Osteoblast (primary cell): ENCODE measurements around the gene C1D. TPM values are rescaled to one million over a fixed set of nuclear protein-coding genes. Genes with fewer than 3 reads are reported as not detected.
"Not testable (repeated sequence)": the region's sequence is repeated elsewhere in the genome, so short reads cannot be mapped to it uniquely, and the experiment has no call there.

Experiments
- DNase-seq: peaks from one replicate; pipeline ENCODE4 v3.0.0; 2011; ENCODE audit warnings: low spot score, mixed read lengths; ENCODE audit not compliant: insufficient read length; ENCODE audit errors: missing footprints
- H2AFZ ChIP-seq: 2 replicates; pipeline ENCODE4 v1.6.0; 2011; ENCODE audit warnings: mild to moderate bottlenecking, low read length
- H3K27ac ChIP-seq: 2 replicates; pipeline ENCODE4 v1.5.1; 2011; ENCODE audit warnings: mild to moderate bottlenecking, low read depth, low read length, moderate library complexity
- H3K27me3 ChIP-seq: 2 replicates; pipeline ENCODE4 v1.6.0; 2012; ENCODE audit warnings: mild to moderate bottlenecking, control low read depth, inconsistent platforms, low read length, moderate library complexity; ENCODE audit not compliant: insufficient read depth
- H3K36me3 ChIP-seq: 2 replicates; pipeline ENCODE4 v1.5.1; 2011; ENCODE audit warnings: mild to moderate bottlenecking, low read length, control low read depth, moderate library complexity; ENCODE audit not compliant: insufficient read depth
- H3K4me1 ChIP-seq: 2 replicates; pipeline ENCODE4 v1.5.1; 2011; ENCODE audit warnings: mild to moderate bottlenecking, low read length, control low read depth, moderate library complexity; ENCODE audit not compliant: insufficient read depth
- H3K4me2 ChIP-seq: 2 replicates; pipeline ENCODE4 v1.6.0; 2011; ENCODE audit warnings: mild to moderate bottlenecking, low read length; ENCODE audit not compliant: insufficient read depth
- H3K4me3 ChIP-seq: fragments of 200-600 bp; sonication (generic); 3 replicates; pipeline ENCODE4 v1.5.1; 2012; ENCODE audit warnings: mild to moderate bottlenecking, low read length, inconsistent platforms; ENCODE audit not compliant: insufficient read depth
- H3K79me2 ChIP-seq: 2 replicates; pipeline ENCODE4 v1.6.0; 2012; ENCODE audit warnings: mild to moderate bottlenecking, low read length, control low read depth, inconsistent platforms; ENCODE audit not compliant: insufficient read depth
- H3K9me3 ChIP-seq: 2 replicates; pipeline ENCODE4 v1.5.1; 2011; ENCODE audit warnings: low read depth, low read length, control low read depth
- H4K20me1 ChIP-seq: 2 replicates; pipeline ENCODE4 v1.6.0; 2012; ENCODE audit warnings: mild to moderate bottlenecking, low read length, control low read depth; ENCODE audit not compliant: insufficient read depth
- total RNA-seq: library from RNA; depleted of rRNA; stranded (reverse); fragments of >200 nt; gene quantifications from 2 replicates; pipeline ENCODE4 v1.2.3, GENCODE V29; 2012
- TF ChIP-seq, protein P1 (sequence below): IDR thresholded peaks from 2 replicates; pipeline ENCODE4 v1.5.1; 2011; ENCODE audit warnings: mild to moderate bottlenecking, low read depth, low read length, moderate library complexity; ENCODE audit errors: extremely low read depth

Gene C1D
- total RNA-seq, 1 donor = 25.7 TPM

DNA sequence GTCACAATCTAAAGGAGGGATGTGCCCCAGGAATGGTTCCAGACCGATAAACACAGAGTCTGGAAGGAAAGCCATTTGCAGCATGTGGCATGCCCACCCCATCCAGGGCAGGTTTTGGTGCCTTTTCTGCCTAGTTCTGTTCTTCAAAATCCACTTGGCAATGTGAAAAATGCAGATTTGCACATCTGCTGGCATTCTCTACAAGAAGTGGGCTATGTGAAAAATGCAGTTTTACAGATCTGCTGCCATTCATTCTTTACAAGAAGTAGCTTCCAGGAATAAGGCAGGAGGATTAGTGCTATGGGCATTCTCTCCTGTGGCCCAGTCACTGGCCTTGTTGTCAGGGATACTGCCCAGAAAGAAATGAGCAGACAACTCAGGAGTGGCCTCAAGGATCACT lies 68.1 kb downstream of the C1D start:
- Histone ChIP-seq H3K79me2 (no peaks in the 10 kb centered on the region), H3K4me2 (no peak overlapping the region), H3K9me3 (no peaks in the 10 kb centered on the region), H3K4me3 (no peak overlapping the region), H3K4me1 (peaks cover 16% of the 10 kb centered on the region), H3K27ac (no peak overlapping the region), H4K20me1 (no peaks in the 10 kb centered on the region), H3K27me3 (no peaks in the 10 kb centered on the region), H3K36me3 (no peaks in the 10 kb centered on the region), H2AFZ (no peak overlapping the region)
- no peak for DNase-seq
- TF ChIP-seq, protein P1, sequence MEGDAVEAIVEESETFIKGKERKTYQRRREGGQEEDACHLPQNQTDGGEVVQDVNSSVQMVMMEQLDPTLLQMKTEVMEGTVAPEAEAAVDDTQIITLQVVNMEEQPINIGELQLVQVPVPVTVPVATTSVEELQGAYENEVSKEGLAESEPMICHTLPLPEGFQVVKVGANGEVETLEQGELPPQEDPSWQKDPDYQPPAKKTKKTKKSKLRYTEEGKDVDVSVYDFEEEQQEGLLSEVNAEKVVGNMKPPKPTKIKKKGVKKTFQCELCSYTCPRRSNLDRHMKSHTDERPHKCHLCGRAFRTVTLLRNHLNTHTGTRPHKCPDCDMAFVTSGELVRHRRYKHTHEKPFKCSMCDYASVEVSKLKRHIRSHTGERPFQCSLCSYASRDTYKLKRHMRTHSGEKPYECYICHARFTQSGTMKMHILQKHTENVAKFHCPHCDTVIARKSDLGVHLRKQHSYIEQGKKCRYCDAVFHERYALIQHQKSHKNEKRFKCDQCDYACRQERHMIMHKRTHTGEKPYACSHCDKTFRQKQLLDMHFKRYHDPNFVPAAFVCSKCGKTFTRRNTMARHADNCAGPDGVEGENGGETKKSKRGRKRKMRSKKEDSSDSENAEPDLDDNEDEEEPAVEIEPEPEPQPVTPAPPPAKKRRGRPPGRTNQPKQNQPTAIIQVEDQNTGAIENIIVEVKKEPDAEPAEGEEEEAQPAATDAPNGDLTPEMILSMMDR = no peak

DNA sequence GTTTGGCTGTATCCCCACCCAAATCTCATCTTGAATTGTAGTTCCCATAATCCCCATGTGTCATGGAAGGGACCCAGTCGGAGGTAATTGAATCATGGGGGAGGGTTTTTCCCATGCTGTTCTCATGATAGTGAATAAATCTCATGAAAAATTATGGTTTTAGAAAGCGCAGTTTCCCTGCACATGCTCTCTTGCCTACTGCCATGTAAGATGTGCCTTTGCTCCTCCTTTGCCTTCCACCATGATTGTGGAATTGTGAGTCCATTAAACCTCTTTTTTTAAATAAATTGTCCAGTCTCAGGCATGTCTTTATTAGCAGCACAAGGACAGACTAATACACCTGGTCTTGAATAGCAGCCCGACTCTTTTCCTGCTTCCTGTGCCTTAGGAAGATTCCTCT lies 68.7 kb downstream of the C1D start:
- not testable (repeated sequence) for DNase-seq, H3K36me3 ChIP-seq, H3K27me3 ChIP-seq, H3K79me2 ChIP-seq, H3K4me3 ChIP-seq, H3K4me2 ChIP-seq, H2AFZ ChIP-seq, H3K27ac ChIP-seq, H4K20me1 ChIP-seq, H3K9me3 ChIP-seq
- peaks cover 16% of the 10 kb centered on the region for H3K4me1 ChIP-seq

DNA sequence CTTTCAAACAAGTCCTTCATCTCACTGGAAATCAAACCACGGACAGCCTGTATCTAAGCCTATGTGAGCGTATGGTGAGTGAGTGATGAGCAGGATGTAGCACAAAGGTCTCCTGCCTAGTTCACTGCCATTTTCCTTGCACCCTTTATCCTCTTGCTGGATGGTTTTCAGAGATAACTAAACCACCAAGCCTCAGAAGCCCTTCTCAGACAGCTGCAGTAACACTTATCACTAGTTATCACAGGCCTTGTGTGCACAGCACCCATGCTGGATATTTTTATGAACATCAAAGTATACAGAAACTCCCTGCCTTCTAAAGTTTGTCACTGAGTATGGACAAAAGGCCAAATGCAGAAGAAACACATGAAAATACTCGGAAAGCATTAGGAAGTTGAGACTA lies 69.5 kb downstream of the C1D start:
- Histone ChIP-seq H3K27me3 (no peaks in the 10 kb centered on the region), H3K36me3 (no peaks in the 10 kb centered on the region), H3K4me1 (peaks cover 14% of the 10 kb centered on the region), H4K20me1 (no peaks in the 10 kb centered on the region), H3K79me2 (no peaks in the 10 kb centered on the region), H3K9me3 (no peaks in the 10 kb centered on the region), H3K27ac (no peak overlapping the region), H2AFZ (peak overlapping the region; percentile 14), H3K4me3 (no peak overlapping the region), H3K4me2 (no peak overlapping the region)
- no peak for DNase-seq
- TF ChIP-seq, protein P1 = no peak

DNA sequence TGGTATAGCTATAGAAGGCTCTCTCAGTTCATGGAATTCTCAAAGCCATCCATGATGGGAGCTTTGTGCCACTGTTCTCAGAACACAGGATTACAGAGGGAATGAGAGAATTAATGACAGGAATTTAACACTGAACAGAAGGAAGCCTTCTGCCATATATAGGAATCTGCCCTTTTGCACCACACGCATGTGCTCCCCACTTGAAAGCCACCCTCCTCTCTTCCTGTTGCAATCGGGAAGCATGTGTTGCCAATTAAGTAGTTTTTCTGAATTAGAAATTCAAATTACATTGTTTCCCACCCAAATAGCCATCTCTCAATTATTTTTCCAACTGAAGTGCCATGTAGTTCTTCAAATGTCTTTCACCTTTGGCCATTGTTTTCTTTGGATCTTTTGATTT lies 71.3 kb downstream of the C1D start:
- Histone ChIP-seq H3K79me2 (no peaks in the 10 kb centered on the region), H3K4me1 (no peaks in the 10 kb centered on the region), H3K36me3 (no peaks in the 10 kb centered on the region), H3K27ac (no peak overlapping the region), H3K4me2 (no peak overlapping the region), H3K27me3 (no peaks in the 10 kb centered on the region), H2AFZ (no peak overlapping the region), H4K20me1 (no peaks in the 10 kb centered on the region), H3K9me3 (no peaks in the 10 kb centered on the region), H3K4me3 (no peak overlapping the region)
- DNase-seq = no peak
- TF ChIP-seq, protein P1 = no peak

Other genes with a start within 250 kb of the C1D start
- 10.5 and 15.0 TPM in 2 replicates for gene PNO1, start 94.9 kb upstream of the C1D start, total RNA-seq
- 29.7 and 32.1 TPM in 2 replicates for gene PPP3R1, start 189.5 kb upstream of the C1D start, total RNA-seq